ENCODE results near the gene TTC27. TPM values are rescaled to one million over a fixed set of nuclear protein-coding genes. Genes with fewer than 3 reads are reported as not detected.

The TTC27 gene
- total RNA-seq, 1 experiment from 2014 or later = 25.1 TPM

GRCh38 chr2:32668254-32668653, 40.4 kb downstream of the TTC27 start (continued):
- no peak for TF ChIP-seq ZMAT4 (CRISPR knock-in tag; IDR thresholded peaks at IDR 0.05)
- no peak for TF ChIP-seq GRHL2 (CRISPR knock-in tag; IDR thresholded peaks at IDR 0.05; ENCODE audit: insufficient replicate concordance, severe bottlenecking)
- no peak for TF ChIP-seq IRF2 (CRISPR knock-in tag; IDR thresholded peaks at IDR 0.05; ENCODE audit: borderline replicate concordance, low read depth)
- no peak for TF ChIP-seq STAT6 (CRISPR knock-in tag; conservative IDR thresholded peaks at IDR 0.05; ENCODE audit: low read depth)

GRCh38 chr2:32671885-32672533, 44.2 kb downstream of the TTC27 start:
- Mint-ChIP-seq H3K4me3 (no peak overlapping the region), H3K27ac (no peak overlapping the region), H3K9me3 (peaks cover 4% of the 10 kb centered on the region), H3K4me1 (no peaks in the 10 kb centered on the region), H3K27me3 (ENCODE audit: low read depth) (no peaks in the 10 kb centered on the region), H3K36me3 (peaks cover 8% of the 10 kb centered on the region)
- ChIA-PET POLR2A (no interaction called here), CTCF (no interaction called here)
- TF ChIP-seq HMGA2 (CRISPR knock-in tag; IDR thresholded peaks at IDR 0.05) = no peak
- no peak for TF ChIP-seq GTF2I (CRISPR knock-in tag; conservative IDR thresholded peaks at IDR 0.05)
- no peak for TF ChIP-seq FOXP4 (CRISPR knock-in tag; IDR thresholded peaks at IDR 0.05)
- TF ChIP-seq ZNF423 (CRISPR knock-in tag; IDR thresholded peaks at IDR 0.05) = no peak
- no peak for TF ChIP-seq ZNF512 (CRISPR knock-in tag; IDR thresholded peaks at IDR 0.05; ENCODE audit: borderline replicate concordance)
- TF ChIP-seq NR3C1 (CRISPR knock-in tag; conservative IDR thresholded peaks at IDR 0.05; ENCODE audit: low read depth) = no peak
- TF ChIP-seq USF2 (CRISPR knock-in tag; IDR thresholded peaks at IDR 0.05) = no peak
- no peak for TF ChIP-seq JUN (CRISPR knock-in tag; IDR thresholded peaks at IDR 0.05)
- TF ChIP-seq MXD4 (CRISPR knock-in tag; IDR thresholded peaks at IDR 0.05; ENCODE audit: borderline replicate concordance) = no peak
- TF ChIP-seq NFATC4 (CRISPR knock-in tag; IDR thresholded peaks at IDR 0.05) = no peak
- no peak for TF ChIP-seq ATF2 (CRISPR knock-in tag; IDR thresholded peaks at IDR 0.05; ENCODE audit: borderline replicate concordance, low read depth)
- no peak for TF ChIP-seq E2F4 (CRISPR knock-in tag; IDR thresholded peaks at IDR 0.05; ENCODE audit: borderline replicate concordance, low read depth)
- no peak for TF ChIP-seq ESRRA (CRISPR knock-in tag; IDR thresholded peaks at IDR 0.05; ENCODE audit: borderline replicate concordance)
- no peak for TF ChIP-seq ZNF317 (CRISPR knock-in tag; IDR thresholded peaks at IDR 0.05; ENCODE audit: borderline replicate concordance, low read depth)
- TF ChIP-seq ZNF416 (CRISPR knock-in tag; IDR thresholded peaks at IDR 0.05) = no peak
- DNase-seq (ENCODE audit: low spot score) = no peak
- no peak for ATAC-seq

All from WTC11 (cell line).